Activated CD4-positive, alpha-beta T cell treated with anti-CD3 and anti-CD28 coated beads for 36 hours (primary cell): ENCODE data around the gene UMAD1. TPM values are rescaled to one million over a fixed set of nuclear protein-coding genes. Genes with fewer than 3 reads are reported as not detected.

Experiments
- ATAC-seq: fragments of 200-7000 bp; cut with Tn5 transposase; one replicate; pipeline ENCODE4 v1.10.0; 2021; ENCODE audit warnings: mild to moderate bottlenecking, moderate library complexity
- CTCF ChIA-PET: fragments of 350-600 bp; sonication (Branson Sonifier 250); formaldehyde crosslinking; loops from one replicate; lab custom pipeline; 2021; ENCODE audit warnings: antibody characterized with exemption; lab: Charles Lee
- POLR2A ChIA-PET: fragments of 350-600 bp; sonication (Branson Sonifier 250); formaldehyde crosslinking; loops from one replicate; lab custom pipeline; 2021; ENCODE audit warnings: antibody characterized with exemption, inconsistent platforms; lab: Charles Lee
- DNase-seq: peaks from one replicate; pipeline ENCODE4 v3.0.0-alpha.2; 2020
- H3K27ac Mint-ChIP-seq: one replicate; pipeline ENCODE4 v1.8.0; 2021; ENCODE audit warnings: mixed read lengths
- H3K27me3 Mint-ChIP-seq: one replicate; pipeline ENCODE4 v1.8.0; 2021; ENCODE audit warnings: mixed read lengths
- H3K36me3 Mint-ChIP-seq: one replicate; pipeline ENCODE4 v1.8.0; 2021; ENCODE audit warnings: low read depth, mixed read lengths
- H3K4me1 Mint-ChIP-seq: one replicate; pipeline ENCODE4 v1.8.0; 2021; ENCODE audit warnings: mixed read lengths
- H3K4me3 Mint-ChIP-seq: one replicate; pipeline ENCODE4 v1.8.0; 2021; ENCODE audit warnings: mild to moderate bottlenecking, moderate library complexity, mixed read lengths
- H3K9me3 Mint-ChIP-seq: one replicate; pipeline ENCODE4 v1.8.0; 2021; ENCODE audit warnings: low read depth, mixed read lengths
- intact Hi-C, 2 experiments: fragments of 100-400 bp; cut with DNase I in 1 of 2; cut with micrococcal nuclease in 1 of 2; formaldehyde crosslinking; loops; one replicate each; pipeline versions ENCODE4 v1.14.2 to v1.15.1; 2022 to 2024; cut with DNase I, micrococcal nuclease
- total RNA-seq, 2 experiments: library from RNA; stranded (reverse); gene quantifications; one replicate each; pipeline ENCODE4 v1.2.3, GENCODE V29; 2021

The UMAD1 gene
- total RNA-seq, 2 experiments from 2014 or later: 13.1 to 14.5 TPM

- H3K4me3 Mint-ChIP-seq: no peak overlapping the region
- no peaks in the 10 kb centered on the region for H3K27me3 Mint-ChIP-seq
- H3K4me1 Mint-ChIP-seq: no peaks in the 10 kb centered on the region
These were observed 249.4 kb downstream of the UMAD1 start for GRCh38 chr7:7889791-7890568.

DNA sequence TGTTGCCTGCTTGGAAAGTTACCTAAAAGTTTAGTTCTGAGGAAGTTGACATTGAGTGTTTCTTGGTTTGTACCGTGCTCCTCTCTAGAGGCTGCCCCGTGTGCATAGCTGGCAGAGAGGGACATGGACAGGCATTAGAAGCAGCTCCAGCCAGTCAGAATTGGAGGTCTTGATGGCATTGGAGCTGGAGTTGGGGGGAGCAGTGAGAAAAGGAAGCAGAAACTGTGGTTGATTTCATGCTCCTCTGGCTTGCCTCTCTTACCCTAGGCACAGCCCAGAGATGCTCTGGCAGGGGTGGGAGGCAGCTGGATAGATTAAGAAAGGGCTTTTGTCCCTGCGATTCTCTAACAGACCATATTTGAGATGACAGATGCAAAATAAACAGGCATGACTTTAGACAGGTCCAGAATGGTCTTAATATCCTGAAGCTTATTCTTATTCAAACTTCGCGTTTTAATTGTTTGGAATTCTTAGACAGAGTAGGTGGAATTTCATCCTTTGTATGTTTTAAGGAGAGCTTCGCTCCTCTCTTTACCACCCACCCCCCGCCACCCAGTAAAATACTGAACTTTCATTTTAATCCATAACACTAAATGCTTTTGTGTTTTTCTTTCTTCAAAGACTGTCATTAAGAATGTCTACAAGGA lies 254.6 kb downstream of the UMAD1 start:
- ATAC-seq: no peak
- ChIA-PET POLR2A (no interaction called here), CTCF (interaction anchor here (0.7 to 1.1 kb wide), 4 partner anchors 24 to 254 kb away, joined by 3 read pairs; partner anchors contain the start of gene UMAD1)
- Mint-ChIP-seq H3K27me3 (no peaks in the 10 kb centered on the region), H3K9me3 (no peaks in the 10 kb centered on the region), H3K36me3 (peaks cover 9% of the 10 kb centered on the region), H3K4me3 (no peak overlapping the region), H3K27ac (no peak overlapping the region), H3K4me1 (no peaks in the 10 kb centered on the region)
- intact Hi-C loops: no loop called here
- no peak for DNase-seq

More at GRCh38 chr7:7889791-7890568, 249.4 kb downstream of the UMAD1 start:
- ChIA-PET CTCF (no interaction called here), POLR2A (no interaction called here)
- no peaks in the 10 kb centered on the region for H3K9me3 Mint-ChIP-seq
- H3K36me3 Mint-ChIP-seq: peaks cover 9% of the 10 kb centered on the region
- DNase-seq: no peak
- ATAC-seq: no peak
- H3K27ac Mint-ChIP-seq: no peak overlapping the region
- intact Hi-C loops: no loop called here

- H3K9me3 Mint-ChIP-seq: no peaks in the 10 kb centered on the region
- H3K4me1 Mint-ChIP-seq: no peaks in the 10 kb centered on the region
- CTCF ChIA-PET: interaction anchor here (0.7 to 1.1 kb wide), 4 partner anchors 23 to 255 kb away, joined by 3 read pairs; partner anchors contain the start of gene UMAD1
- no peak for ATAC-seq
- H3K36me3 Mint-ChIP-seq: peaks cover 4% of the 10 kb centered on the region
- H3K27me3 Mint-ChIP-seq: no peaks in the 10 kb centered on the region
- no peak for DNase-seq
- intact Hi-C loops: no loop called here
- H3K27ac Mint-ChIP-seq: no peak overlapping the region
- POLR2A ChIA-PET: no interaction called here
- no peak overlapping the region for H3K4me3 Mint-ChIP-seq
These were observed 255.2 kb downstream of the UMAD1 start for GRCh38 chr7:7895754-7896153.

DNA sequence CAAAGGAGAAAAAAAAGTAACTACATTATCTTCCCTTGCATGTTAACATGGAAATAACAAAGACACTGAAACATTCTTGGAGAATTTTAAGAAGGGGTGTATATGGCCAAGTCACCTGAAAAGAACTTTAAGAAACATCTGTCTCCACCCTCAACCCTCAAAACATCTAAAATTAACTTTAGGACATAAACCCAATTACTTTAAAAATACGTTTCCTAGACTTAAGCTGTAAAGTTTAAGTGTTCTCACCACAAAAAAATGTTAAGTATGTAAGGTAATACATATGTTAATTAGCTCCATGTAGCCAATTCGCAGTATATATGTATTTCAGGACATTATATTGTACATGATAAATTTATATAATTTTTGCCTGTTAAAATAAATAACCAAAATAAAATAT lies 257.0 kb downstream of the UMAD1 start:
- H3K4me3 Mint-ChIP-seq: no peak overlapping the region
- no peak for DNase-seq
- no peak overlapping the region for H3K27ac Mint-ChIP-seq
- no peak for ATAC-seq
- no peaks in the 10 kb centered on the region for H3K27me3 Mint-ChIP-seq
- intact Hi-C loops: no loop called here
- H3K4me1 Mint-ChIP-seq: no peaks in the 10 kb centered on the region
- ChIA-PET POLR2A (no interaction called here), CTCF (interaction anchor here (0.9 to 1.6 kb wide), 5 partner anchors 12 to 147 kb away, joined by 3 to 5 read pairs (median 3); no protein-coding TSS in a partner anchor)
- H3K36me3 Mint-ChIP-seq: no peaks in the 10 kb centered on the region
- no peaks in the 10 kb centered on the region for H3K9me3 Mint-ChIP-seq

GRCh38 chr7:7897949-7898515 lies 257.5 kb downstream of the UMAD1 start:
- H3K27ac Mint-ChIP-seq: no peak overlapping the region
- ChIA-PET CTCF (interaction anchor here (0.9 to 1.6 kb wide), 4 partner anchors 12 to 20 kb away, joined by 3 to 5 read pairs (median 4); no protein-coding TSS in a partner anchor), POLR2A (no interaction called here)
- H3K9me3 Mint-ChIP-seq: no peaks in the 10 kb centered on the region
- H3K27me3 Mint-ChIP-seq: no peaks in the 10 kb centered on the region
- no peaks in the 10 kb centered on the region for H3K36me3 Mint-ChIP-seq
- no peak overlapping the region for H3K4me3 Mint-ChIP-seq
- no peak for ATAC-seq
- intact Hi-C loops: no loop called here
- H3K4me1 Mint-ChIP-seq: no peaks in the 10 kb centered on the region
- no peak for DNase-seq

GRCh38 chr7:7902845-7903244 lies 262.3 kb downstream of the UMAD1 start:
- ATAC-seq (no peak), DNase-seq (no peak)
- Mint-ChIP-seq H3K27me3 (no peaks in the 10 kb centered on the region), H3K27ac (no peak overlapping the region), H3K36me3 (no peaks in the 10 kb centered on the region), H3K4me3 (no peak overlapping the region), H3K9me3 (peaks cover 5% of the 10 kb centered on the region), H3K4me1 (no peaks in the 10 kb centered on the region)
- POLR2A ChIA-PET: no interaction called here
- CTCF ChIA-PET: no interaction called here
- intact Hi-C loops: no loop called here

DNA sequence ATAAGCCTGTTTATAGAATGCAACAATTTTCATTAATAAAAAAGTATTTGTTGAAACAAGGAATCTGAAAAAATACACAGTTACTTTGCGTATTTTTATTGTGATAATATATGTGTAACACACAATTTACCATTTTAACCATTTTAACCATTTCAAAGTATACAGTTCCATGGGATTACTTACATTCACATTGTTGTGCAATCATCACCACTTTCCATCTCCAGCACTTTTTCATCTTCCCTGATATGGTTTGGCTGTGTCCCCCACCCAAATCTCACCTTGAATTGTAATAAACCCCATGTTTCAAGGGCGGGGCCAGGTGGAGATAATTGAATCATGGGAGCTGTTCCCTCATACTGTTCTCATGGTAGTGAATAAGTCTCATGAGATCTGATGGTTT lies 266.8 kb downstream of the UMAD1 start:
- H3K4me3 Mint-ChIP-seq: no peak overlapping the region
- no peaks in the 10 kb centered on the region for H3K4me1 Mint-ChIP-seq
- ChIA-PET POLR2A (no interaction called here), CTCF (no interaction called here)
- intact Hi-C loops: no loop called here
- H3K27me3 Mint-ChIP-seq: no peaks in the 10 kb centered on the region
- H3K36me3 Mint-ChIP-seq: no peaks in the 10 kb centered on the region
- ATAC-seq (no peak), DNase-seq (no peak)
- H3K27ac Mint-ChIP-seq: no peak overlapping the region
- peaks cover 6% of the 10 kb centered on the region for H3K9me3 Mint-ChIP-seq

- peaks cover 6% of the 10 kb centered on the region for H3K9me3 Mint-ChIP-seq
- H3K4me3 Mint-ChIP-seq: no peak overlapping the region
- no peaks in the 10 kb centered on the region for H3K27me3 Mint-ChIP-seq
- ATAC-seq: no peak
- no peaks in the 10 kb centered on the region for H3K36me3 Mint-ChIP-seq
- intact Hi-C loops: no loop called here
- no peak overlapping the region for H3K27ac Mint-ChIP-seq
- CTCF ChIA-PET: interaction anchor here (1.2 kb wide), 1 partner anchor 11 kb away, joined by 4 read pairs; no protein-coding TSS in a partner anchor
- no peak for DNase-seq
- H3K4me1 Mint-ChIP-seq: no peaks in the 10 kb centered on the region
- POLR2A ChIA-PET: no interaction called here
These were observed 268.1 kb downstream of the UMAD1 start for GRCh38 chr7:7908622-7909145.

- DNase-seq: no peak
- Mint-ChIP-seq H3K9me3 (peaks cover 6% of the 10 kb centered on the region), H3K27me3 (no peaks in the 10 kb centered on the region), H3K4me1 (no peaks in the 10 kb centered on the region), H3K4me3 (no peak overlapping the region), H3K27ac (no peak overlapping the region), H3K36me3 (no peaks in the 10 kb centered on the region)
- ATAC-seq: no peak
- intact Hi-C loops: no loop called here
- CTCF ChIA-PET: interaction anchor here (0.5 kb wide), 1 partner anchor 11 kb away, joined by 3 read pairs; no protein-coding TSS in a partner anchor
- POLR2A ChIA-PET: no interaction called here
These were observed 268.8 kb downstream of the UMAD1 start for GRCh38 chr7:7909376-7909775.

GRCh38 chr7:7911369-7912123 lies 271.0 kb downstream of the UMAD1 start:
- POLR2A ChIA-PET: no interaction called here
- Mint-ChIP-seq H3K36me3 (no peaks in the 10 kb centered on the region), H3K4me1 (no peaks in the 10 kb centered on the region), H3K4me3 (no peak overlapping the region), H3K27ac (no peak overlapping the region), H3K27me3 (no peaks in the 10 kb centered on the region), H3K9me3 (peaks cover 6% of the 10 kb centered on the region)
- no peak for DNase-seq
- no peak for ATAC-seq
- intact Hi-C loops: no loop called here
- CTCF ChIA-PET: no interaction called here

DNA sequence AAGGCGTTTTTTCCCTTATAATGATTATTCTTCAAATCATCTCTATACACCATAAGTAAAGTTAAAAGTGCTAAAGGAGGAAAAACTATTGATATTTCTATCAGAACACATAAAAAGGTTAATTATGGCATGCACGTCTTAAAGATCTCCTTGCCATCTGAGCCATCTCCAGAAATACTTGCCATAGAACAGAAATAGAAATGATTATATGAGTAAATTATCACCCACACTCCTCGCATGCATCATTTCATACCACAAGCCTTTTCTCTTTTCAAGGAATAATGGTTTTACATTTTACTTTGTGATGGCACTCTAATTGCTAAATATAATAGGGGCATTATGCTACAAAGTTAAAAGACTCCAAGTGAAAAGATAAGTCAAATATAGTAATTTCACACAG lies 272.4 kb downstream of the UMAD1 start:
- Mint-ChIP-seq H3K27ac (no peak overlapping the region), H3K27me3 (no peaks in the 10 kb centered on the region), H3K4me1 (no peaks in the 10 kb centered on the region), H3K36me3 (no peaks in the 10 kb centered on the region), H3K4me3 (no peak overlapping the region), H3K9me3 (no peaks in the 10 kb centered on the region)
- DNase-seq (no peak), ATAC-seq (no peak)
- POLR2A ChIA-PET: no interaction called here
- CTCF ChIA-PET: interaction anchor here (0.5 to 0.6 kb wide), 3 partner anchors 29 to 308 kb away, joined by 3 read pairs; no protein-coding TSS in a partner anchor
- intact Hi-C loops: no loop called here
